Upper lobe of left lung (tissue), 4 donors: ENCODE data around the gene ZNRF1.

Experiments
- CTCF ChIP-seq, 6 experiments: fragments of 450-650 bp in 4 of 6; fragments of 200-600 bp in 2 of 6; sonication (generic) in 2 of 6; IDR thresholded peaks; one replicate each; pipeline ENCODE4 v1.5.1; 2016 to 2019; ENCODE audit warnings: antibody characterized with exemption in 6 of 6
- POLR2A ChIP-seq, 4 donors: fragments of 450-650 bp; IDR thresholded peaks; one replicate each; pipeline ENCODE4 v1.5.1; 2016 to 2017; ENCODE audit warnings: antibody characterized with exemption in 4 of 4, mild to moderate bottlenecking in 2 of 4
- POLR2AphosphoS5 ChIP-seq, 2 donors: sonication (generic); formaldehyde crosslinking; IDR thresholded peaks; one replicate each; pipeline ENCODE4 v1.5.1; 2017; ENCODE audit warnings: antibody characterized with exemption in 2 of 2

- TF ChIP-seq CTCF (IDR thresholded peaks at IDR 0.05), result no peak
- no peak for TF ChIP-seq POLR2AphosphoS5 (IDR thresholded peaks at IDR 0.05)
- TF ChIP-seq POLR2A (IDR thresholded peaks at IDR 0.05), result no peak
These were observed 2.8 kb upstream of the ZNRF1 start for GRCh38 chr16:74995986-74996385.
